Measurements from ENCODE around the gene R3HDM4. TPM values are rescaled to one million over a fixed set of nuclear protein-coding genes. Genes with fewer than 3 reads are reported as not detected.

The R3HDM4 gene
- total and polyA plus RNA-seq, 9 of the 15 experiments (the other 6 are each of a cell fraction or from before 2014, with no cell fraction given): 3.2 to 154 (median 59.0) TPM

GRCh38 chr19:925087-925525 lies 12.1 kb upstream of the R3HDM4 start (continued):
- TF ChIP-seq MCM2 (IDR thresholded peaks at IDR 0.05; ENCODE audit: low read depth): no peak
- TF ChIP-seq FOXK2 (conservative IDR thresholded peaks at IDR 0.05 in 1 of 2, IDR thresholded peaks at IDR 0.05 in 1 of 2; ENCODE audit: low read depth in 2 of 2): no peak
- TF ChIP-seq MYC (IDR thresholded peaks at IDR 0.05; ENCODE audit: low read depth, low read length): peak; percentile 72
- TF ChIP-seq MYC (CRISPR knock-in tag; IDR thresholded peaks at IDR 0.05; ENCODE audit: borderline replicate concordance, low read depth): peak; percentile 80; the same call in 1 of the 2 replicates
- TF ChIP-seq ZNF592 (IDR thresholded peaks at IDR 0.05): peak; percentile 69; the same call in 1 of the 2 replicates
- TF ChIP-seq KLF13 (tag; IDR thresholded peaks at IDR 0.05; ENCODE audit: borderline replicate concordance, low read depth): no peak
- no peak for TF ChIP-seq SMARCA4 (IDR thresholded peaks at IDR 0.05)
- TF ChIP-seq ZBTB17 (CRISPR knock-in tag; IDR thresholded peaks at IDR 0.05): no peak
- TF ChIP-seq MIER1 (IDR thresholded peaks at IDR 0.05; ENCODE audit: low read depth): no peak
- no peak for TF ChIP-seq TBL1XR1 (IDR thresholded peaks at IDR 0.05; ENCODE audit: low read length in 2 of 2)
- no peak for TF ChIP-seq C11orf30 (IDR thresholded peaks at IDR 0.05; ENCODE audit: low read depth)
- TF ChIP-seq TFAM (CRISPR knock-in tag; conservative IDR thresholded peaks at IDR 0.05): no peak
- no peak for TF ChIP-seq ZNF165 (CRISPR knock-in tag; IDR thresholded peaks at IDR 0.05; ENCODE audit: borderline replicate concordance)
- TF ChIP-seq, protein P1, sequence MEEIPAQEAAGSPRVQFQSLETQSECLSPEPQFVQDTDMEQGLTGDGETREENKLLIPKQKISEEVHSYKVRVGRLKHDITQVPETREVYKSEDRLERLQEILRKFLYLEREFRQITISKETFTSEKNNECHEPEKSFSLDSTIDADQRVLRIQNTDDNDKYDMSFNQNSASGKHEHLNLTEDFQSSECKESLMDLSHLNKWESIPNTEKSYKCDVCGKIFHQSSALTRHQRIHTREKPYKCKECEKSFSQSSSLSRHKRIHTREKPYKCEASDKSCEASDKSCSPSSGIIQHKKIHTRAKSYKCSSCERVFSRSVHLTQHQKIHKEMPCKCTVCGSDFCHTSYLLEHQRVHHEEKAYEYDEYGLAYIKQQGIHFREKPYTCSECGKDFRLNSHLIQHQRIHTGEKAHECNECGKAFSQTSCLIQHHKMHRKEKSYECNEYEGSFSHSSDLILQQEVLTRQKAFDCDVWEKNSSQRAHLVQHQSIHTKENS (CRISPR knock-in tag; IDR thresholded peaks at IDR 0.05): no peak
- no peak for TF ChIP-seq BRD4 (IDR thresholded peaks at IDR 0.05)
- no peak for TF ChIP-seq DIDO1 (tag; IDR thresholded peaks at IDR 0.05; ENCODE audit: low read depth)
- TF ChIP-seq MEF2A (IDR thresholded peaks at IDR 0.05; ENCODE audit: control insufficient read depth, low read depth, low read length): no peak
- TF ChIP-seq, protein P2, sequence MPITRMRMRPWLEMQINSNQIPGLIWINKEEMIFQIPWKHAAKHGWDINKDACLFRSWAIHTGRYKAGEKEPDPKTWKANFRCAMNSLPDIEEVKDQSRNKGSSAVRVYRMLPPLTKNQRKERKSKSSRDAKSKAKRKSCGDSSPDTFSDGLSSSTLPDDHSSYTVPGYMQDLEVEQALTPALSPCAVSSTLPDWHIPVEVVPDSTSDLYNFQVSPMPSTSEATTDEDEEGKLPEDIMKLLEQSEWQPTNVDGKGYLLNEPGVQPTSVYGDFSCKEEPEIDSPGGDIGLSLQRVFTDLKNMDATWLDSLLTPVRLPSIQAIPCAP (CRISPR knock-in tag; IDR thresholded peaks at IDR 0.05; ENCODE audit: borderline replicate concordance): no peak
- peak; percentile 94 for TF ChIP-seq PTBP1 (IDR thresholded peaks at IDR 0.05; ENCODE audit: low read depth, low read length)
- no peak for TF ChIP-seq MAFK (IDR thresholded peaks at IDR 0.05; ENCODE audit: low read length)
- TF ChIP-seq SMAD2 (IDR thresholded peaks at IDR 0.05; ENCODE audit: low read depth, low read length): no peak
- TF ChIP-seq RNF2 (IDR thresholded peaks at IDR 0.05): no peak
- TF ChIP-seq ATF2 (CRISPR knock-in tag; IDR thresholded peaks at IDR 0.05): peak; percentile 62; the same call in 1 of the 2 replicates

Data from K562 (cell line).